MCF 10A (cell line): ENCODE results near the gene CST3. TPM values are rescaled to one million over a fixed set of nuclear protein-coding genes. Genes with fewer than 3 reads are reported as not detected.

Experiments used
- BruUV-seq: library from RNA; stranded (reverse); fragments of 400-500 nt; replicated peaks from 2 replicates; lab custom pipeline; 2021; lab: Mats Ljungman, UMichigan
- CTCF ChIA-PET: fragments of 300-600 bp; sonication (Branson Sonifier 250); formaldehyde crosslinking; extraction: SDS; loops from one replicate; lab custom pipeline; 2021; ENCODE audit warnings: antibody characterized with exemption, inconsistent platforms; lab: Yijun Ruan, JAX
- POLR2A ChIA-PET: fragments of 300-600, 350-650 bp; sonication (Branson Sonifier 250); formaldehyde crosslinking; extraction: SDS; loops from one replicate; lab custom pipeline; 2020; ENCODE audit warnings: antibody characterized with exemption, inconsistent platforms; lab: Yijun Ruan, JAX
- DNase-seq: peaks from one replicate; pipeline ENCODE4 v3.0.0-alpha.2; 2018; ENCODE audit not compliant: unreplicated experiment
- H3K27ac Mint-ChIP-seq: one replicate; pipeline ENCODE4 v1.8.0; 2022; ENCODE audit warnings: mild to moderate bottlenecking, low read depth, mixed read lengths; ENCODE audit not compliant: unreplicated experiment
- H3K27me3 Mint-ChIP-seq: one replicate; pipeline ENCODE4 v1.8.0; 2022; ENCODE audit warnings: mixed read lengths; ENCODE audit not compliant: insufficient read depth, unreplicated experiment
- H3K36me3 Mint-ChIP-seq: one replicate; pipeline ENCODE4 v1.8.0; 2022; ENCODE audit warnings: mild to moderate bottlenecking, moderate library complexity, mixed read lengths; ENCODE audit not compliant: insufficient read depth, unreplicated experiment
- H3K4me1 Mint-ChIP-seq: one replicate; pipeline ENCODE4 v1.8.0; 2022; ENCODE audit warnings: mixed read lengths; ENCODE audit not compliant: insufficient read depth, unreplicated experiment
- H3K4me3 Mint-ChIP-seq: one replicate; pipeline ENCODE4 v1.8.0; 2022; ENCODE audit warnings: mild to moderate bottlenecking, moderate library complexity, mixed read lengths; ENCODE audit not compliant: unreplicated experiment
- H3K9me3 Mint-ChIP-seq: one replicate; pipeline ENCODE4 v1.8.0; 2022; ENCODE audit warnings: mixed read lengths; ENCODE audit not compliant: unreplicated experiment
- CTCF ChIP-seq: fragments of 200-600 bp; IDR thresholded peaks from one replicate; pipeline ENCODE4 v1.8.0; 2022; ENCODE audit warnings: antibody characterized with exemption, mild to moderate bottlenecking; ENCODE audit not compliant: unreplicated experiment
- intact Hi-C: fragments of 100-400 bp; cut with micrococcal nuclease; formaldehyde crosslinking; loops from 2 replicates; pipeline ENCODE4 v1.14.1; 2022
- total RNA-seq: library from RNA; stranded (reverse); gene quantifications from 2 replicates; pipeline ENCODE4 v1.2.3, GENCODE V29; 2022

CST3 gene
- total RNA-seq, 1 experiment from 2014 or later: 303 TPM

GRCh38 chr20:23639490-23639958 is 1.8 kb upstream of the CST3 start:
- H3K36me3 Mint-ChIP-seq: peaks cover 13% of the 10 kb centered on the region
- H3K9me3 Mint-ChIP-seq: no peaks in the 10 kb centered on the region
- ChIA-PET CTCF (interaction anchor here (0.6 to 1.2 kb wide), 3 partner anchors 37 to 1326 kb away, joined by 3 to 4 read pairs (median 4); no protein-coding TSS in a partner anchor), POLR2A (interaction anchor here (1.1 to 4.6 kb wide), 3 partner anchors 13 to 273 kb away, joined by 3 to 89 read pairs (median 84); no protein-coding TSS in a partner anchor)
- no peak overlapping the region for H3K4me3 Mint-ChIP-seq
- no TSS peak for BruUV-seq
- intact Hi-C loops: no loop called here
- H3K27me3 Mint-ChIP-seq: no peaks in the 10 kb centered on the region
- DNase-seq: no peak
- peaks cover 44% of the 10 kb centered on the region for H3K4me1 Mint-ChIP-seq
- H3K27ac Mint-ChIP-seq: peak overlapping the region; percentile 64
- no peak for TF ChIP-seq CTCF

GRCh38 chr20:23638309-23638708 is 554 bp upstream of the CST3 start:
- TF ChIP-seq CTCF: no peak
- H3K27ac Mint-ChIP-seq: no peak overlapping the region
- intact Hi-C loops: no loop called here
- H3K36me3 Mint-ChIP-seq: peaks cover 19% of the 10 kb centered on the region
- ChIA-PET CTCF (interaction anchor here (0.6 to 1.2 kb wide), 6 partner anchors 25 to 199 kb away, joined by 3 to 4 read pairs (median 3); partner anchors contain the start of gene CSTL1), POLR2A (interaction anchor here (0.7 to 4.6 kb wide), 9 partner anchors 11 to 1379 kb away, joined by 3 to 89 read pairs (median 16); partner anchors contain the start of gene NXT1)
- peak overlapping the region; percentile 91 for H3K4me3 Mint-ChIP-seq
- H3K27me3 Mint-ChIP-seq: no peaks in the 10 kb centered on the region
- no peaks in the 10 kb centered on the region for H3K9me3 Mint-ChIP-seq
- no peak for DNase-seq
- peaks cover 46% of the 10 kb centered on the region for H3K4me1 Mint-ChIP-seq
- BruUV-seq: no TSS peak

GRCh38 chr20:23636908-23637281 is 860 bp downstream of the CST3 start:
- CTCF ChIA-PET: interaction anchor here (0.7 to 2.0 kb wide), 4 partner anchors 13 to 200 kb away, joined by 3 to 8 read pairs (median 4); no protein-coding TSS in a partner anchor
- intact Hi-C loops: loop anchor here (1.0 kb wide), 1 partner anchor 8 kb away; no protein-coding TSS in a partner anchor
- peak overlapping the region; percentile 90 for H3K27ac Mint-ChIP-seq

More at GRCh38 chr20:23636908-23637281, 860 bp downstream of the CST3 start:
- Mint-ChIP-seq H3K36me3 (peaks cover 23% of the 10 kb centered on the region), H3K4me1 (peaks cover 35% of the 10 kb centered on the region), H3K4me3 (peak overlapping the region; percentile 91), H3K9me3 (no peaks in the 10 kb centered on the region), H3K27me3 (no peaks in the 10 kb centered on the region)
- BruUV-seq: no TSS peak
- TF ChIP-seq CTCF: no peak
- POLR2A ChIA-PET: interaction anchor here (0.6 to 4.6 kb wide), 21 partner anchors 10 to 1356 kb away, joined by 3 to 89 read pairs (median 4); partner anchors contain the start of genes APMAP, GZF1 and NXT1
- DNase-seq: no peak
